ENCODE data around the gene NTRK3.

Gene NTRK3

GRCh38 chr15:88258093-88258641 lies 1.6 kb upstream of the NTRK3 start:
- no peaks in the 10 kb centered on the region for H3K9me3 ChIP-seq (ENCODE audit: control insufficient read depth in 2 of 2, low read length in 2 of 2)
- H3K4me3 ChIP-seq (ENCODE audit: low read length in 2 of 2): no peak overlapping the region
- peaks cover 16 to 29% of the 10 kb centered on the region in 2 donors for H3K27me3 ChIP-seq (ENCODE audit: control insufficient read depth in 2 of 2, insufficient read depth in 2 of 2, low read length in 2 of 2)
- H3K36me3 ChIP-seq (ENCODE audit: control insufficient read depth in 2 of 2, insufficient read depth in 2 of 2, low read length in 2 of 2): no peaks in the 10 kb centered on the region
- H3K9ac ChIP-seq (ENCODE audit: low read depth in 1 of 2, low read length in 2 of 2): no peak overlapping the region
- H3K27ac ChIP-seq (ENCODE audit: low read depth in 2 of 2, low read length in 2 of 2): no peak overlapping the region
- H3K4me1 ChIP-seq (ENCODE audit: control insufficient read depth in 2 of 2, insufficient read depth in 2 of 2, low read length in 2 of 2): no peaks in the 10 kb centered on the region

DNA sequence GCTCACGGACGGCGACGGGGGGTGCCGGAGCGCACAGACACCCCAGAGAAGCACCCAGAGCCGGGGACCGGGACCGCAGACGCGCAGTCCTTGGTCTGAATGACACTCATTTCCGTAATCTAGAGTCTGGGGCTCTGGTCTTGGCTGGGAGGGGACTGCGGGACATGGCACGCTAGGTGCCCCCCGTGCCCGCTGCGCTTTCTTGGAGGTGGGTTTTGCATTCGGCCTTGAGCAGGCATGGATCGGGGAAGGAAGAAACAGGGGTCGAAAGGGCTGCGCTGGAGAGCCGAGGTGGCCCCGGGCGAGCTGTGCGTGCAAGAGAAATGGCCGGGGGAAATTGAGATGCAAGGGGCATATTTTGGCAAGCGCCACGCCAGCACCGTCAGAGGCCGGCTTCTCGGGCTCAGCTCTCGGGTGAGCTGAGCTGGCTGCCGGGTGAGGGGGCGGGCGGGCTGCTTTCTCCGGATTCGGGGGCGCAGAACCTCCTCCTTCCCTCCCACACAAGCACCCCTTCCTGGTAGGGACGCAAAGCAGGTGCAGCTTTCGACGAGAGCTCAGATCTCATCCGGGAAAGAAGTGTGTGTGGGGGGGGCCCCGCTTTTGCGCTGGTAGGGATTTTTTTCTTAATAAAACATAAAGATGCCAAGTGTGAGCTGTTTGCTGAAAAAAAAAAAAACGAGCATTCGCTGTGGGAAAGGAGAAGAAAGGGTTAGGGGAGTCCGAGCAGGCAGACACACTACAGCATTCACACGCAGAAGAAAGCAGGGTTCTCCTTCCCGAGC lies 963 bp upstream of the NTRK3 start:
- peak overlapping the region in 1 of 2 donors; percentile 6 for H3K4me3 ChIP-seq (ENCODE audit: low read length in 2 of 2)
- H3K4me1 ChIP-seq (ENCODE audit: control insufficient read depth in 2 of 2, insufficient read depth in 2 of 2, low read length in 2 of 2): no peaks in the 10 kb centered on the region
- no peak overlapping the region for H3K27ac ChIP-seq (ENCODE audit: low read depth in 2 of 2, low read length in 2 of 2)
- H3K9me3 ChIP-seq (ENCODE audit: control insufficient read depth in 2 of 2, low read length in 2 of 2): no peaks in the 10 kb centered on the region
- no peak overlapping the region for H3K9ac ChIP-seq (ENCODE audit: low read depth in 1 of 2, low read length in 2 of 2)
- H3K27me3 ChIP-seq (ENCODE audit: control insufficient read depth in 2 of 2, insufficient read depth in 2 of 2, low read length in 2 of 2): peaks cover 16 to 29% of the 10 kb centered on the region in 2 donors
- H3K36me3 ChIP-seq (ENCODE audit: control insufficient read depth in 2 of 2, insufficient read depth in 2 of 2, low read length in 2 of 2): no peaks in the 10 kb centered on the region

GRCh38 chr15:88255484-88256278 lies 858 bp downstream of the NTRK3 start:
- H3K4me1 ChIP-seq (ENCODE audit: control insufficient read depth in 2 of 2, insufficient read depth in 2 of 2, low read length in 2 of 2): no peaks in the 10 kb centered on the region
- H3K9me3 ChIP-seq (ENCODE audit: control insufficient read depth in 2 of 2, low read length in 2 of 2): no peaks in the 10 kb centered on the region
- no peak overlapping the region for H3K27ac ChIP-seq (ENCODE audit: low read depth in 2 of 2, low read length in 2 of 2)
- H3K27me3 ChIP-seq (ENCODE audit: control insufficient read depth in 2 of 2, insufficient read depth in 2 of 2, low read length in 2 of 2): peaks cover 20 to 25% of the 10 kb centered on the region in 2 donors
- no peaks in the 10 kb centered on the region for H3K36me3 ChIP-seq (ENCODE audit: control insufficient read depth in 2 of 2, insufficient read depth in 2 of 2, low read length in 2 of 2)
- H3K4me3 ChIP-seq (ENCODE audit: low read length in 2 of 2): peak overlapping the region; percentile 28 to 37
- H3K9ac ChIP-seq (ENCODE audit: low read depth in 1 of 2, low read length in 2 of 2): no peak overlapping the region

GRCh38 chr15:88255087-88255483 lies 1.5 kb downstream of the NTRK3 start:
- H3K27me3 ChIP-seq (ENCODE audit: control insufficient read depth in 2 of 2, insufficient read depth in 2 of 2, low read length in 2 of 2): peaks cover 20 to 25% of the 10 kb centered on the region in 2 donors
- no peaks in the 10 kb centered on the region for H3K9me3 ChIP-seq (ENCODE audit: control insufficient read depth in 2 of 2, low read length in 2 of 2)
- peak overlapping the region in 1 of 2 donors; percentile 37 for H3K4me3 ChIP-seq (ENCODE audit: low read length in 2 of 2)
- H3K4me1 ChIP-seq (ENCODE audit: control insufficient read depth in 2 of 2, insufficient read depth in 2 of 2, low read length in 2 of 2): no peaks in the 10 kb centered on the region
- H3K27ac ChIP-seq (ENCODE audit: low read depth in 2 of 2, low read length in 2 of 2): no peak overlapping the region
- H3K9ac ChIP-seq (ENCODE audit: low read depth in 1 of 2, low read length in 2 of 2): no peak overlapping the region
- H3K36me3 ChIP-seq (ENCODE audit: control insufficient read depth in 2 of 2, insufficient read depth in 2 of 2, low read length in 2 of 2): no peaks in the 10 kb centered on the region

DNA sequence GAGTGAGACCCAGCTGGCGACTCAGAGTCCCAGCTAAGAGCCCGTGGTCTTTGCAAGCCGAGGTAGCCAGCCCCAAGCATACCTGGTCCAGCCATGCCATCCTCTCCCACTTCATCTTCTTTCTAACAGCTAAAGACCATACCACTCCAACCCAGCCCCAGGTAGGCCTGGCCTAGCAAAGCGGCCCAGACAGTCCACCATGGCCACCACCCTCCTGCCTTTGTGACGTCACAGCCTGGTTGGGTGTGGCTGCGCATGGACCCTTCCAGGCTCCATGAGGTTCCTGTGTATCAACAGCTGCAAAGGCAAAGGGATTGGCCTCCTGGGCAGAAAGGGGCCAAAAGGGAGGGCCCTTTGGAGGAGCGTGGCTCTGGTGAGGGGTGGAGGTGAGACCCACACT lies 4.1 kb downstream of the NTRK3 start:
- Histone ChIP-seq H3K36me3 (ENCODE audit: control insufficient read depth in 2 of 2, insufficient read depth in 2 of 2, low read length in 2 of 2) (no peaks in the 10 kb centered on the region), H3K27me3 (ENCODE audit: control insufficient read depth in 2 of 2, insufficient read depth in 2 of 2, low read length in 2 of 2) (peaks cover 17 to 20% of the 10 kb centered on the region in 2 donors), H3K4me3 (ENCODE audit: low read length in 2 of 2) (no peak overlapping the region), H3K4me1 (ENCODE audit: control insufficient read depth in 2 of 2, insufficient read depth in 2 of 2, low read length in 2 of 2) (no peaks in the 10 kb centered on the region), H3K27ac (ENCODE audit: low read depth in 2 of 2, low read length in 2 of 2) (no peak overlapping the region), H3K9me3 (ENCODE audit: control insufficient read depth in 2 of 2, low read length in 2 of 2) (no peaks in the 10 kb centered on the region), H3K9ac (ENCODE audit: low read depth in 1 of 2, low read length in 2 of 2) (no peak overlapping the region)

GRCh38 chr15:88250826-88251225 lies 5.7 kb downstream of the NTRK3 start:
- Histone ChIP-seq H3K27me3 (ENCODE audit: control insufficient read depth in 2 of 2, insufficient read depth in 2 of 2, low read length in 2 of 2) (peaks cover 17 to 20% of the 10 kb centered on the region in 2 donors), H3K27ac (ENCODE audit: low read depth in 2 of 2, low read length in 2 of 2) (no peak overlapping the region), H3K4me1 (ENCODE audit: control insufficient read depth in 2 of 2, insufficient read depth in 2 of 2, low read length in 2 of 2) (no peaks in the 10 kb centered on the region)

GRCh38 chr15:88249220-88249619 lies 7.3 kb downstream of the NTRK3 start:
- Histone ChIP-seq H3K36me3 (ENCODE audit: control insufficient read depth in 2 of 2, insufficient read depth in 2 of 2, low read length in 2 of 2) (no peaks in the 10 kb centered on the region), H3K4me3 (ENCODE audit: low read length in 2 of 2) (no peak overlapping the region), H3K4me1 (ENCODE audit: control insufficient read depth in 2 of 2, insufficient read depth in 2 of 2, low read length in 2 of 2) (no peaks in the 10 kb centered on the region), H3K9me3 (ENCODE audit: control insufficient read depth in 2 of 2, low read length in 2 of 2) (no peaks in the 10 kb centered on the region), H3K27me3 (ENCODE audit: control insufficient read depth in 2 of 2, insufficient read depth in 2 of 2, low read length in 2 of 2) (peaks cover 5 to 8% of the 10 kb centered on the region in 2 donors), H3K27ac (ENCODE audit: low read depth in 2 of 2, low read length in 2 of 2) (no peak overlapping the region), H3K9ac (ENCODE audit: low read depth in 1 of 2, low read length in 2 of 2) (no peak overlapping the region)

More at GRCh38 chr15:88250826-88251225, 5.7 kb downstream of the NTRK3 start:
- Histone ChIP-seq H3K9me3 (ENCODE audit: control insufficient read depth in 2 of 2, low read length in 2 of 2) (no peaks in the 10 kb centered on the region), H3K4me3 (ENCODE audit: low read length in 2 of 2) (no peak overlapping the region), H3K36me3 (ENCODE audit: control insufficient read depth in 2 of 2, insufficient read depth in 2 of 2, low read length in 2 of 2) (no peaks in the 10 kb centered on the region), H3K9ac (ENCODE audit: low read depth in 1 of 2, low read length in 2 of 2) (no peak overlapping the region)

DNA sequence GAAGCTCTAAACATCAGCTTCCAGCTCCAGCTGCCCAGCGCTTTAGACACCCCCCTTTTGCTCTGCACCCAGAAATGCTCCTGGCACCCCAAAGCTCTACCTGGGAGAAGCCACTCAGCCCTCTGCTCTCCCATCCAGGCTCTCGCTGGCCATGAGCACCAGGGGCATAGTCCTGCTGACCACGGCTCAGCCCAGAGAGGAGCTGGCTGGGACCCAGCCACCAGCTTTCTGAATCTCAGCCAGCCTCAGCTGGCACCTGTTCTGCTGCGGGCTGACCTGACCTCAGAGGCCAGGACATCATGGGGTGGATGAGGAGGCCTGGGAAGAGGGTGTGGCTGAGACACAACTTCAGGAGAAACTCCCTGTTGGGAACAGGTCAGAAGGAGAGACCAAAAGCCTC lies 8.6 kb downstream of the NTRK3 start:
- peaks cover 2 to 3% of the 10 kb centered on the region in 2 donors for H3K27me3 ChIP-seq (ENCODE audit: control insufficient read depth in 2 of 2, insufficient read depth in 2 of 2, low read length in 2 of 2)

GRCh38 chr15:88246666-88247446 lies 9.7 kb downstream of the NTRK3 start:
- Histone ChIP-seq H3K9me3 (ENCODE audit: control insufficient read depth in 2 of 2, low read length in 2 of 2) (no peaks in the 10 kb centered on the region), H3K9ac (ENCODE audit: low read depth in 1 of 2, low read length in 2 of 2) (no peak overlapping the region), H3K27ac (ENCODE audit: low read depth in 2 of 2, low read length in 2 of 2) (no peak overlapping the region), H3K4me3 (ENCODE audit: low read length in 2 of 2) (no peak overlapping the region), H3K36me3 (ENCODE audit: control insufficient read depth in 2 of 2, insufficient read depth in 2 of 2, low read length in 2 of 2) (no peaks in the 10 kb centered on the region), H3K4me1 (ENCODE audit: control insufficient read depth in 2 of 2, insufficient read depth in 2 of 2, low read length in 2 of 2) (no peaks in the 10 kb centered on the region), H3K27me3 (ENCODE audit: control insufficient read depth in 2 of 2, insufficient read depth in 2 of 2, low read length in 2 of 2) (peaks cover 2 to 3% of the 10 kb centered on the region in 2 donors)

More for the DNA sequence above, 8.6 kb downstream of the NTRK3 start:
- Histone ChIP-seq H3K9ac (ENCODE audit: low read depth in 1 of 2, low read length in 2 of 2) (no peak overlapping the region), H3K36me3 (ENCODE audit: control insufficient read depth in 2 of 2, insufficient read depth in 2 of 2, low read length in 2 of 2) (no peaks in the 10 kb centered on the region), H3K9me3 (ENCODE audit: control insufficient read depth in 2 of 2, low read length in 2 of 2) (no peaks in the 10 kb centered on the region), H3K4me3 (ENCODE audit: low read length in 2 of 2) (no peak overlapping the region), H3K27ac (ENCODE audit: low read depth in 2 of 2, low read length in 2 of 2) (no peak overlapping the region), H3K4me1 (ENCODE audit: control insufficient read depth in 2 of 2, insufficient read depth in 2 of 2, low read length in 2 of 2) (no peaks in the 10 kb centered on the region)

Data from mucosa of rectum (tissue), 2 donors.